ENCODE results near the gene HACE1.
A peak's percentile ranks its signal among the peaks of the same experiment; 100 is the strongest.
"Not testable (repeated sequence)": the region's sequence is repeated elsewhere in the genome, so short reads cannot be mapped to it uniquely, and the experiment has no call there.

Gene HACE1

GRCh38 chr6:104859225-104860146 is at the start of gene HACE1:
HACE1 (minus strand) TSS chr6:104859919; CDS start chr6:104859642, 277 bp downstream.
- DNase-seq (ENCODE audit: low spot score), result peak; percentile 97

- DNase-seq (ENCODE audit: low spot score), result no peak
Measured at GRCh38 chr6:104908888-104909525, 49.3 kb upstream of the HACE1 start.

- DNase-seq (ENCODE audit: low spot score), result no peak
Measured at GRCh38 chr6:104908031-104908887, 48.5 kb upstream of the HACE1 start.

GRCh38 chr6:104898893-104899292 is 39.2 kb upstream of the HACE1 start:
- not testable (repeated sequence) for DNase-seq (ENCODE audit: low spot score)

- peak; percentile 14 for DNase-seq (ENCODE audit: low spot score)
Measured at GRCh38 chr6:104896914-104897313, 37.2 kb upstream of the HACE1 start.

- DNase-seq (ENCODE audit: low spot score), result no peak
Measured at GRCh38 chr6:104888066-104888465, 28.3 kb upstream of the HACE1 start.

- peak; percentile 33 for DNase-seq (ENCODE audit: low spot score)
Measured at GRCh38 chr6:104887350-104887749, 27.6 kb upstream of the HACE1 start.

GRCh38 chr6:104885518-104886043 is 25.9 kb upstream of the HACE1 start:
- no peak for DNase-seq (ENCODE audit: low spot score)

- DNase-seq (ENCODE audit: low spot score), result peak; percentile 18
Measured at GRCh38 chr6:104884867-104885517, 25.3 kb upstream of the HACE1 start.

- no peak for DNase-seq (ENCODE audit: low spot score)
Measured at GRCh38 chr6:104881964-104882668, 22.4 kb upstream of the HACE1 start.

GRCh38 chr6:104862456-104862855 is 2.7 kb upstream of the HACE1 start:
- DNase-seq (ENCODE audit: low spot score), result no peak

- DNase-seq (ENCODE audit: low spot score), result no peak
Measured at GRCh38 chr6:104860221-104860620, 502 bp upstream of the HACE1 start.

GRCh38 chr6:104858642-104859041 is 1.1 kb downstream of the HACE1 start:
- DNase-seq (ENCODE audit: low spot score), result no peak

- peak; percentile 62 for DNase-seq (ENCODE audit: low spot score)
Measured at GRCh38 chr6:104855507-104855906, 4.2 kb downstream of the HACE1 start.

GRCh38 chr6:104847721-104848120 is 12.0 kb downstream of the HACE1 start:
- DNase-seq (ENCODE audit: low spot score), result not testable (repeated sequence)

GRCh38 chr6:104843229-104843628 is 16.5 kb downstream of the HACE1 start:
- DNase-seq (ENCODE audit: low spot score), result no peak

GRCh38 chr6:104837158-104837557 is 22.6 kb downstream of the HACE1 start:
- DNase-seq (ENCODE audit: low spot score), result no peak

- DNase-seq (ENCODE audit: low spot score), result not testable (repeated sequence)
Measured at GRCh38 chr6:104836479-104837020, 23.2 kb downstream of the HACE1 start.

- DNase-seq (ENCODE audit: low spot score), result no peak
Measured at GRCh38 chr6:104835782-104836181, 23.9 kb downstream of the HACE1 start.

GRCh38 chr6:104829183-104829958 is 30.3 kb downstream of the HACE1 start:
- no peak for DNase-seq (ENCODE audit: low spot score)

Measured in AG20443 (cell line).